Activated naive CD4-positive, alpha-beta T cell (primary cell): ENCODE results near the gene NDUFB6.
"Not testable (repeated sequence)": the region's sequence is repeated elsewhere in the genome, so short reads cannot be mapped to it uniquely, and the experiment has no call there.

ENCODE experiments used
- DNase-seq, 4 experiments: peaks; one replicate each; lab custom pipeline; 2025; lab: John Stamatoyannopoulos, UW

The NDUFB6 gene

DNA sequence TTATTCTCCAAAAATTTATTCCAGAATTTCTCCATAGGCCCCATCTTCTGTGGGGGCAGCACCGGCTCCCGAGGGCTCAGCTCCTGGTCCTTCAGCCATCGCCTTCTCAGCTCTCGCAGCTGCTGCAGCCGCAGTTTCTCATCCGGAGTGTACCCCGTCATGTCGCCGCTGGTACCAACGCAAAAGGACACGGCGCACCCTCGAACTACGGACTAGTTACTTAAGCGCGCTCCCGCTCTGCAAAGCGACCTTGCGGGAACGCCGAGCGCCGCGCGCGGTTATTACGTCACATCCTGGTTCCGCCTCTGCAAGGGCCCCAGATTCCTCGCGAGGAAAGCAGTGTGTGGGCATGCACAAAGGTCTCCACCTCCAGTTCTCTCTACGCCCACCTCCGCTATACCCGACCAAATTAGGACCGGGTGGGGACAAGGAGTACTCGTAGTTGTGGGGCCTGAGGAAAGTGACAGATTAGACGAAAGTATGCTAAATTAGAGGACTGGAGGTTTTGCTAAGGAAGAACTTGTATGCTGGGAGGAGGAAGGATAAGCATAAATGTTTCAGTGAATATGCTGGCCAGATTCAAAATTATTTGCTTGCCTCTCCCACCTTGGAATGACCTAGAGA is at the start of gene NDUFB6:
Gene NDUFB6 (minus strand): TSS at position 260 of the 624 bp plus-strand sequence. CDS start 99 bp downstream, at position 161.
- peak; percentile 82 to 95 (median 86) for DNase-seq

DNA sequence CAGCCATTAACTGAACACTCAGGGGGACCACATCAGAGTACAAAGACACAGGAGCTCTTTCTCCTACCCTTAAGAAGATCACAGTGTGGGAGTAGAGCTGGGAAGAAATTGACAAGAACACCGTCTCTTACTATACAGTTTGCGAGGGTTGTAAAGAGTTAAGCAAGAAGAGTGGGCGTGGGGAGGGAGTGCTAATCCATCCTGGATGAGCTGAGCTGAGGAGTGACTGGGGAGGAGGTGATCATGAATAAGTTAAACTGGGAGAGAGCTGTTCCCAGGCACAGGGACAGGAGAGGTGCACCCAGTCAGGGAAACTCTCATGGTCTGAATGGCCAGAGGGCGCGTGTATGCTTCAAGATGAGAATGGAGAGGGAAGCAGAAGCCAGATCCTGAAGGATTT is 45.3 kb upstream of the NDUFB6 start:
- DNase-seq, result no peak

DNA sequence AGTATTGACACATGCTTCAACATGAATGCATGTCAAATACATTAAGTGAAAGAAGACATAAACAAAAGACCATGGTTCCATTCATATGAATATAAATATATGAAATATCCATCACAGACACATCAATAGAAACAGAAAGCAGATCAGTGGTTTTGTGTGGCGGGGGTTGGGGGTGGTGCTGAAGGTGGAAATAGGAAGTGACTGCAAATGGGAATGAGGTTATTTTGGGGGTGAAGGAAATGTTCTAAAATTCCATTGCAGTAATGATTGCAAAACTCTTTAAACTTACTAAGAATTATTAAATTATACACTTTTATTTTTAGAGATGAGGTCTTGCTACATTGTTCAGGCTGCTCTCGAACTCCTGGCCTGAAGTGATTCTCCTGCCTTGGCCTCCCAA is 33.9 kb upstream of the NDUFB6 start:
- DNase-seq, result no peak

DNA sequence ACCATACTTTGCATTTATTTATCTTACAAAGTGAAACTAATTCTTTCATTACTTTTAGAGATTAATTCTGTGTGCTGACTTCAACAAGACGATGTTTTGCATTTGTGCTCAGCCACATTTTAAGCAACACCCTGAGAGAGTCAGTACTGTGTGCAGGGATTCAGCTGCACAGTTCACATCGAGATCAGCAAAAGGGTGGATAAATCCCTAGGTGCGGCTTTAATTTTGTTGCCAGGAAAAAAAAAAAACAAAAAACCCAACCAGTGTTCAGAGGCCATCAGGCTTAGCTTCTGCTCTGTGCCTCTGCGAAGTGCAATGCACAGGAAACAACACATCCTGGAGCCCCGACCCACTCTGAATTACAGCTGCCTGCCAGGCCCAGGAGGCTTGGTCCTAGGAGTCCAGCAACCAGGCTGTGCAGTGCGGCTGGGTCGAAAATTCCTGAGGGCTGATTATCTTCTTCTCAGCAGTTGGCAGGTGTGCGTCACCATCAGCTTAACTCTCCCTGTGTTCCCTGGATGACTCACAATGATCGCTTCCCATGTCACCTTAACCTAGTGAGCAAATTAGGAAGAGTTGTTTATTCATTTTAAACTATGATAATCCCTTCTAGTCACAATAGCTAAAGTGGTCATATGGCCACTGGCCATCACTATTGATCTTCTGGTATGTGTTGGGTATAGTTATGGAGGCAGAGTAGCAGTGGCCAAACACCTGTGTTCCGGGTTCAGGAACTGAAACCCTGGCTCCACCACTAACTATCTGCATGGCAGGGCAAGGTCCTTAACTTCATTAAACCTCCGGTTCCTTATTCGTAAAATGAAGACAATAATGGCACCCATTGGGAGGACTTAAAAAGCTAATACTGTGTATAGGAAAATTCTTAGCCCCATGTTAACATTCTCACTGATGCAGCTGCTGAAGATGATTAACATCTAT is 31.2 kb upstream of the NDUFB6 start:
- DNase-seq, result no peak

DNA sequence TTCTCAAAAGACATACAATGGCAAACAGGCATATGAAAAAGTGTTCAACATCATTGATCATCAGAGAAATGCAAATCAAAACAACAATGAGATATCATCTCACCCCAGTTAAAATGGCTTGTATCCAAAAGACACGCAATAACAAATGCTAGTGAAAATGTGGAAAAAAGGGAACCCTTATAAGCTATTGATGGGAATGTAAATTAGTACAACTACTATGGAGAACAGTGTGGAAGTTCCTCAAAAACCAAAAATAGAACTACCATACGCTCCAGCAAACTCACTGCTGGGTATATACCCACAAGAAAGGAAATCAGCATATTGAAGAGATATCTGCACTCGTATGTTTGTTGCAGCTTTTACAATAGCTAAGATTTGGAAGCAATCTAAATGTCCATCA is 26.1 kb upstream of the NDUFB6 start:
- DNase-seq, result not testable (repeated sequence)

DNA sequence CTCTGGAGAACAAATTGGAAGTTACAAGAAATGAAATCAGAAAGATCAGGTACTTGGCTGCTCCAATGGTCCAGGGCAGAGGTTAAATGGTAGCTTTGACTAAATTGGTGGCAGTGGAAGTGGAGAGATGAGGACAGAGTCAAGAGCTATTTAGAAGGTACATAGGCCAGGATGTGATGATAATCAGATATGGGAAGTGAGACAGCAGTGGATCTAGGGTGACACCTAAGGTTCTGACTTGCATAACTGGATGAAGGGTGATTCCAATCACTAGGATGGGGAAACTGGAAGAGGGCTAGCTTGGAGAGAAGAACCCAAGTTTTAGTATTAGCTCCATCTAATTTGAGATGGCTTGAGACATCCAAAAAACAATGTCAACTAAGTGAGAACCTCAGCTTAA is 24.0 kb upstream of the NDUFB6 start:
- DNase-seq, result no peak

DNA sequence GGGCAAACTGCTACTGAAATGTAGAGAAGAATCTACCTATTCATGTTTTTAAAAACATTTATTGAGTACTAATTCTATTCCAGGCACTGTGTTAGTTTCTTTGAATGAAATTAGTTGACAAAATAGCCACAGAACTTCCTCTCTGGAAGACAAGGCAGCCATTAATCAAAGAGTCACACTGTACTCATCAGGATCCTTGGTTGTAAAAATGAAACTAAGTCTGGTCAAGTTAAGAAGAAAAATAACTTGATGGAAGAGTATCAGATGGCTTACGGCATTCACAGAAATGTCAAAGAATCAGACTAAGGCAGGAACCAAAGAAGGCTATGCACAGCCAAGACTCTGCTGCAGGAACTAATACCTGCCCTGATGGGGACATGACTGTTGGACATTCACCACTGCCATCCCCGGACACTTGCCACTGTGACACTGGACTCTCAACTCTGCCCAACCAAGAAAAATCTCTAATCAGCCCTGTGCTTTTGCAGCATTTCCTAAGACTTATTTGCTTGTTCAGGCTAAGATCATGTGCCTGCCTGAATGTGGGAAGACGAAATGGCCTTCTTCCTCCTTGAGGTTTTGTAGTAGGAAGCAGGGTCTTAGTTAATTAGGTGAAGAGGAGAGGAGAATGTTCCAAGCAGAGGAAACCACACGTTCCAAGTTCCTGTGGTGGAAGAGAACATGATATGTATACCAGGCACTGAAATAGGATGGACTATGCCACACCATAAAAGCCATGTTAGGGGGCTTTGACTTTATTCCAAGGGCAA is 23.3 kb upstream of the NDUFB6 start:
- no peak for DNase-seq

DNA sequence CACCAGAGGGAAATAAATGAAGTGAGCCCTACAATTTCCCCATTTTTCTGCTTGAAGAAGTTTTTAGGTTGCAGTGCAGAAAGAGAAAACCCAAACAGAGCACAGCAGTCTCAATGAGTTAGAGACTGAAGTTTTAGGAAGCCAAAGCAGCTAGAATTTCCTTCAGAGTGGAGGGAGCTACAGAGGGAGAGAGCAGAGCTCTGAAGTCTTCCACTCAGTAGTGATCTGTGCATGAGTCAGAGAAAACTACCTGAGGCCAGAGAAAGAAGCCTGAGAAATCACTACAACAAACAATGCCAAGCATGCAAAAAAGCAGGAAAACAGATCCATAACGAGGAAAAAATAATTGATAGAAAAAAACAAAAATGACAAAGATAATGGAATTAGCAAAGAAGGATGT is 17.9 kb upstream of the NDUFB6 start:
- DNase-seq, result no peak

DNA sequence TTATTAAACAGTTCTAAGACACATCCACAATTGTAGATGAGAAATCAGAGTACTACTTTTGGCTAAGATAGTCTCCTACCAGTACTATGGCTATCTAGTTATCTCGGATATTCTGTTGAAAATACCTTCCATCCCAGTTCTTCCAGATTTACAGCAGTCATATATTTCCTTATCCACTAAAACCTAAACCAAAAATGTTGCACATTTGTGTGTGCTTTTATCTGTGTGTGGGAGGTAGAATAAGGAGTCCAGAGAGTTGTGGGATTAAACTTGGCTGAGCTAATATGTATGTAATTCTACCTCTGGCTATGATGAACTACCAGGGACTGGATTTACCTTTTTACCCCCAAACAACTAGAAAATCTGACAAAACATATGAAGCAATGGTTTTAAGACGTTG is 17.5 kb upstream of the NDUFB6 start:
- no peak for DNase-seq

DNA sequence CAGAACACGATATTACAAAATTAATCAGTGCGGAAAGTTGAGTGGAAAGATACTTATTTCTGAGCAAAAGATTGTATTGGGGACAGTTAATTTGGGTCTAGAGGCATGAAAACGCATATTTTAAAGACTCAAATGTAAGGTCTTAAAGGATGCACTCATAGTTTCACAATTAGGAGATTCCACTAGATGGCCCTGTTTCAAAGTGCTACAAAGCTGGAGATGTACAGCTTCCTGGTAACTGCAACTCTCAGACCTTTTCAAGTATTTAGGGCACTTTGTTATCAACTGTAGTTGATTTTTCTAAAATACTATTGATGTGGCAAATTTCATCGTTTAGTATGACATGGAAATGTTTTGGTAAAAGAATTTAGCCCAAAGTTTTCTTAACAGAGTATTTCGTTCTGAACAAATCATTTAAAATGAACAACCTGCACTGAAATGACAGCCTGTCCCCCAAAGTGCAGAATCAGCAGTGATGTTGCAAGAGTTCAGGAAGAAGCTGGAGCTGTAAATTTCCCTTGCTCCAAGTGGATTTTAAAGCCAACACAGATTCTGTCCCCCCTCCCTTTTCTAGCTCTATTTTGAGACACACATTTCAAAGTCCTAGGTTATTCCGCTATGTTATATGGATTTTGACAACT is 16.2 kb upstream of the NDUFB6 start:
- no peak for DNase-seq

DNA sequence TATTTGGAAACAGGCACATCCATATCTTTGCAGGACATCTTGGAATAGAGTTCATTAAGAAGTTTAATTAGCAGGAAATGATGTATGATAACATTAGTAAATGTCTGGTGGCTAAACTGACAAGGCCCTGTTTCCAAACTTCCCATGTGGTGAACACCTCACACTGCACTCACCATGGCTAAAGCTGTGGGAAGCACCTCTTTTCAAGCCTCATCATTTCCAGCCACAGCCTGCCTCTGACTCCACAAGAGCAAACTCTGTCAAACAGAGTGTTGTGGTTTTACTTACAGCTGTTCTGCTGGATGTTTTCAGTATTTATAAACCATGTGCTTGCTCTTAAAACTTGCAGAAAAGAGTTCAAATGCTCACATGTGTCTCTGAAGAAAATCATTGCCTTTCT is 14.9 kb upstream of the NDUFB6 start:
- no peak for DNase-seq

DNA sequence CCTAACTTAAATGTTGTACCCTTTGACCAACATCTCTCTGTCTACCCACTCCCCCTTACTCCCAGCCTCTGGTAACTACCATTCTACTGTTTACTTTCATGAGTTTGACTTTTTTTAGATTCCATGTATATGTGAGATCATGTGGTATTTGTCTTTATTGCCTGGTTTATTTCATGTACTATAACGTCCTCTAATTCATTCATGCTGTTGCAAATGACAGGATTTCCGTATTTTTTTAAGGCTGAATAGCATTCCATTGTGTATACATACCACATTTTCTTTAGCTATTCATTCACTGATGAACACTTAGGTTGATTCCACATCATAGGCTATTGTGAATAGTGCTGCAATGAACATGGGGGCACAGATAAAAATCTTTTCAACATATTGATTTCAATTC is 11.8 kb upstream of the NDUFB6 start:
- no peak for DNase-seq

DNA sequence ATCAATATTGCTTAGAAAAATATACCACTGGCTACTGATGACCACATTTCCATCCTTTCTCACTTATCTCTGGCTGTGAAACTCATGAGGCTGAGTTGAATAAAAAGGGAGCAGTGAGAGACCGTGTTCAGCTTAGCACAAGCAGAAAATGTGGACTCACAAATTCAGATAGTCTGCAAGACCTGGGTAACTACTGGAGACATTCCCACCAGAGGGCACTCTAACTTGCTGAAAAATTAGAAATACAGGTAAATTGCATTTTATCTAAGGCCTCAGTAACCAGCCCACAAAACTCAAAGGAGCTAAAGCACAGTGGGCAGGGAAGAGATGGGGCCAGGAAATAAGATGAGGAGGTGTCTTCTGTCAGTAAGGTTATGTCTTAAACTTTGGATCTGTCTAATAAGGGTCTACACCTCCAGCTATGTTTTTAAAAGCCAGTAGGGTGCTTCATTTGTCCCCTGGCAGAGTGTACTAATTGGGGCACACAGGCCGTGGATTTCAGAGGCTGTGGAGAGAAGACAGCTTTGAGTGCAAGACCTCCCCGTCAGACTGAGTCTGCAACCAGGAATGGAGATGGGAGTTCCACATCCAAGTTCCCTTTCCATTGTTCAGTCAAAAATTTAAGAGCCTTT is 8.7 kb upstream of the NDUFB6 start:
- no peak for DNase-seq

DNA sequence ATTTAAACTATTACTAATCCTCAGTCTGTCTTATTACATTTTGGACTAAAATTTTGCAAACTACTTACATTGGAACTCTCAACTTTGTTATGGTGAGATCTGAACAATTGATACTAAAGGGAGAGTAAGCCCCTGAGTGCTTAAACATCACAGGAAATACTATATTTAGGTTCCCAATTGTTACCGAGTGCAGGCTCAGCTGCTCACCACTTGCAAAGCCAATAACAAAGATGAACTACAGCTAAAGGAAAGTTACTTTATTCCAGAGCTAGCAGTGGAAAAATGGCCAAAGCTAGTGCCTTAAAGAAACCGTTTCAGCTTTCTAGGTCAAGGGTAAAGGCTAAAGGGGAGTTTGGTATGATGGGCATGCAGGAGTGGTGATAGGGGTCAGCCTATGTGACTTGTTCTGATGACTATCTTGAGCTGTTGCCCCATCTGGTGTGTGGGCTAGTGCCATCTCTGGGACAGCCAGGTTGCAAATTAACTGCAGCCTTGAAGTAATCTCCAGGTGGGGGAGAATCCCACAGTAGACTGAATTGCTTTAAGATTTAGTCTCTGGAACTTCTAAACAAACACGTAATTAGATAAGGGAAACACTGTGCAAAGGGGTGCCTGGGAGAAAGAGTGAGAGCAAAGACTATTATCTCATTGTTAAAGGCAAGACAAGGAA is 7.8 kb upstream of the NDUFB6 start:
- no peak for DNase-seq

DNA sequence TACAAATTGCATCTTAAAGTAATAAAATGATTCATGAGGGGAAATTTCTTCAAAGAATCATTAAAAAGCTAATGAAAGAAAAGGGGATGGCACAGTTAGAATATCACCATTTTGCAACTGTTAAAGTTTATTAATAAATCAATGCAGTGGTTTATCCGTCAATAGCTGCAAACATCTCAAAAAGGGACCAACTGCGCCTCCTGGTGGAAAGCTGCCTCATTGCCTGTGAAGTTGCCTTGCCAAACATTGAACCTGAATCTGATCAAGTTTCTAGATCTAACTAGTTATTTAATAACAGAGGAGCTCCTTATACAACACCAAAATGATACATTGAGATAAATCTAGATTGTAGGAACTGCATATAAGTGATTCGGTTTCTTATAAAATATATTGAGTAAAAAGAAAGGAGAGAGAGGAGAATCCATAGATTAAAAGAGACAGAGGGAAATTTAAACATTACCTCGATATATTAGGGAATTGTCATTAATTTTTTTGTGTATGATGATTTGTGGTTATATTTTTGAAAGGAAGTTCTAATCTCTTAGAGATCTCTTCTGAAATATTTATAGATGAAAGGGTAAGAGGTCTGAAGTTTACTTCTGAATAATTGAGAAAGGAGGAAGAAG is 6.9 kb upstream of the NDUFB6 start:
- peak; percentile 33 to 76 (median 68) for DNase-seq

DNA sequence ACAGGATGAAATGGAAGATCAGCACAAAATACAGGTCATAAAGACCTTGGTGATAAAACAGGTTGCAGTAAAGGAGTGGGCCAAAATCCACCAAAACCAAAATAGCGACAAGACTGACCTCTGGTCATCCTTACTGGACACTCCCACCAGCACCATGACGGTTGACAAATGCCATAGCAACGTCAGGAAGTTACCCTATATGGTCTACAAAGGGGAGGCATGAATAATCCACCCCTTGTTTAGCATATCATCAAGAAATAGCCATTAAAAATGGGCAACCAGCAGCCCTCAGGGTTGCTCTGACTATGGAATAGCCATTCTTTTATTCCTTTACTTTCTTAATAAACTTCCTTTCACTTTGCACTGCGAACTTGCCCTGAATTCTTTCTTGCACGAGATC is 6.0 kb upstream of the NDUFB6 start:
- DNase-seq, result no peak

DNA sequence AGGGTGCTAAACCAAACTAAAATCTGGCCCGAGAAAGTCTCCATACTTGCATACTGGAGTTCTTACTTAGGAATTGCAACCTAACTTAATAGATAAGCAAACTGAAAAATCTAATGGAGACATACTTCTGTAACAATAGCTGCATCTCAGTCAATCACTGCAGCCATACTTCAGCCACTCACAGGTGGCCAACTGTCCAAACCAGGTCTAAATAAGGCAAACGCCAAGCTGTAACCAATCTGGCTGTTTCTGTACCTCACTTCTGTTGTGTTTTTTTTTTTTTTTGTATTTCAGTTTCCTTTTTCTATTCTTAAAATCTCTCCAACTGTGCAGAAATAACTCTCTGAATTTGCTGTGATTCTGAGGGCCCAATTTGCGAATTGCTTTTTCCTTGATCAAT is 4.4 kb upstream of the NDUFB6 start:
- no peak for DNase-seq

DNA sequence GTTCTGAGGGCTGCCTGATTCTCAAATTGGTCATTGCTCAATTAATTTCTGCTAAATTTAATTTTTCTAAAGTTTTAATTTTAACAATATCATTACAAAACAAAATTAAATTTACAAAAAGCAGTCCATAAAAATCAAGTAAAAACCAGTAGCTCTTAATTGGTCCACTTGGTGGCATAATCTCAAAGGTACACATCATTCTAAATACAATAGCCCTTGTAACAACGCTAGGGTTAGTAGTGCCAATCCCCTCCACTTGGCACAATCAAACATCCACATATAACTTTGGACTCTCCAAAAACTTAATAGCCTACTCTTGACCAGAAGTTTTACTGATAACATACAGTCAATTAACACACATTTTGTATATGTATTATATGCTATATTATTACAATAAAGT is 1.9 kb upstream of the NDUFB6 start:
- DNase-seq, result no peak

DNA sequence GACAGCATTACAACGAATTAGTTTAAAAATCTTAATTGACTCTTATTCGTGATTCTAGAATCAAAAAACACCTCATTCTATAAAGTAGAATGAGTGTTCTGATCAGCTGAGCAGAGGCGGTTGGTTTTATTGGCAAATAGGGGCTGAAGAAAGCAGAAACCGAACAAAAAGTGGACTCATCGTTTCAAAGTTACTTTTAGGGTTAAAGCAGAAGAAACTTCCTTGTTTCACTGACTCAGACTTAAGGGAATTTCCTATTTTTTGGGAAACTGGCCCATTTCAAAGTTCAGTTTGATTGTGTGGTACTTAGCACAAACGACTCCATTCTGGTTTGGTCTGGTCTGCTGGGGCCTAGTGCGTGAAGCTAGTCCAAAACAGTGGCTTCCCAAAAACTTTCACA is 862 bp upstream of the NDUFB6 start:
- DNase-seq, result no peak
